Transverse colon (tissue), 3 donors: Measurements from ENCODE around the gene CSH1.

Experiments
- CTCF ChIP-seq, 5 experiments: fragments of 200-600 bp in 3 of 5; fragments of 450-650 bp in 2 of 5; sonication (generic) in 3 of 5; IDR thresholded peaks; 1 replicate in 2 of 5; 2 replicates in 3 of 5; pipeline ENCODE4 v1.5.1; 2016 to 2017; ENCODE audit warnings: antibody characterized with exemption in 5 of 5, inconsistent platforms in 3 of 5, mild to moderate bottlenecking in 2 of 5, moderate library complexity in 1 of 5
- EP300 ChIP-seq: sonication (generic); formaldehyde crosslinking; IDR thresholded peaks from one replicate; pipeline ENCODE4 v1.6.1; 2017; ENCODE audit warnings: antibody characterized with exemption, low read depth
- POLR2A ChIP-seq: fragments of 450-650 bp; IDR thresholded peaks from one replicate; pipeline ENCODE4 v1.6.1; 2016; ENCODE audit warnings: antibody characterized with exemption, mild to moderate bottlenecking, moderate library complexity

DNA sequence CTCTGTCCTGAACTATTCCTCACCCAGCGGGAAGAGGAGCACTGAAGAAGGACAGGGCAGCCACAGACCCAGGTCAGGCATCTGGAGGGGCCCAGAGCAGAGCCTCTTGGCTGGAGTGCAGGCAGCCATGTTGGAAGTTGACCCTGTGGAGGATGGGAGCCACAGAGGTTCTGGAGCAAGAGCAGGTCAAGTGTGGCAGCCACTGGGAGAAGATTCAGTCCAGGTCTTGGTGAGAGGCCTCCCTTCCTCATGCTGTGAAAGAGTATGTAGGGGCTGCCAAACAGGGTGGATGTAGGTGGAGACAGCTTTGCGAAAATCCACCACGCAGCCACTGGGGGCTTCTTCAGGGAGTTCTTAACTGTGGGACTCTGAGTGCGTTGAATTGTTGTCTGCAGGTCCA is 36.3 kb upstream of the CSH1 start:
- no peak for TF ChIP-seq CTCF (IDR thresholded peaks at IDR 0.05)
- TF ChIP-seq POLR2A = no peak
- no peak for TF ChIP-seq EP300
